COR-L47 (cell line): Measurements from ENCODE around the gene ZNF286A.
"Not testable (repeated sequence)": the region's sequence is repeated elsewhere in the genome, so short reads cannot be mapped to it uniquely, and the experiment has no call there.

ENCODE experiments used
- DNase-seq: peaks from one replicate; lab custom pipeline; 2025; lab: John Stamatoyannopoulos, UW

Gene ZNF286A

DNA sequence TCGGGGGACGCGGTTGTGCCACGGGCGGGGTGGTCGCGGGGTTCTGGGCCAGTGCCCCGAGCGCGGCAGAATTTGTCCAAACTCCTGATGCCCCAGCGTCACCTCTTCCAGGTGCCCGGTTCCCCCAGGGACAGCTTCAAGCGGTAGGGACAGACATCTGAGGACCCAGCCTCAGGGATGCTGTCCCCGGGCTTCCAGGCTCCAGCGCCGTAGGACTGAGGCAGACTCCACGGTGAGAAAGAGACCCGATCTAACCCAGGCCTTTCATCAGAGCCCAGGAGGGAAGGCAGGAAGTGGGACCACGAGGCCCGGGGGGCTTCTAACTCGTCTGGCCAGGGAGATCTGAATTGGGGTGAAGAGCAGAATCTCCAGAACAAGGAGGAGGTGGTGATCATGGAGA, 385 bp downstream of the ZNF286A start:
- not testable (repeated sequence) for DNase-seq

DNA sequence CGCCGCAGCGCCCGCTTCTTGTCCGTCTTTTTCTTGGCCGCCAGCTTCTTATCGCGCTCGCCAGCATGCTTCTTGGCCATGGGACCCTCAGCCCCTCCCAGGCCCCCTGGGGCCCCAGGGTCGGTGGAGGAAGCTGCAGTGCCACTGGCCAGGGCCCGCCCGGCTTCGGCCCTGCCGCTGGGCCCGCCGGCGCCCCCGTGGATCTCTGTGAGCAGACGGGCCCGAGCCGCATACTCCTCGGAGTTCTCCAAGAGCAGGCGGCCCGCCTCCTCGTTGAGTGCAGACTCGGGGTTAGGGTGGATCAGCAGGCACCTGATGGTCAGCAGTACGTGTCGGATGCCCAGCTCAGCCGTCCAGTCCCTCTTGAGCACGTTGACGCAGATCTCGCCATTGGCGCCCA, 4.7 kb downstream of the ZNF286A start:
- DNase-seq = not testable (repeated sequence)

DNA sequence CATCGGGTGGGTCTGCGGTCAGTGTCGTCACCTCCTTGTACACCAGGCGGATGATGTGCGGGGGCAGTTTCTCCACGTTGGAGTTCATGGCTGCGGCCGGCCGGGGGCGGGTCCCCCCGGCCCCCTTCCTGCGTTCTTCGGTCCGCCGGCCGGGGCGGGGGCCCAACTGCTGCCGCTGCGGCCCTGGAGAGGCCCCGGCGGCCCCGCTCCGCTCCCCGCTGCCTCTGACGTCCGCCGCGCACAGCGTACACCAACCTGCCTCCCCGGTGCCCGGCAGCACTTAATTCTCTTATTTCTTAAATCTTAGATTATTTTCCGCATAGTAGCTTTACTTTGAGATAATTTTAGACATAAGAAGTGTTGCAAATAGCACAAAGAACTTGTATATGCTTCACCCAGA, 5.3 kb downstream of the ZNF286A start:
- DNase-seq = not testable (repeated sequence)

DNA sequence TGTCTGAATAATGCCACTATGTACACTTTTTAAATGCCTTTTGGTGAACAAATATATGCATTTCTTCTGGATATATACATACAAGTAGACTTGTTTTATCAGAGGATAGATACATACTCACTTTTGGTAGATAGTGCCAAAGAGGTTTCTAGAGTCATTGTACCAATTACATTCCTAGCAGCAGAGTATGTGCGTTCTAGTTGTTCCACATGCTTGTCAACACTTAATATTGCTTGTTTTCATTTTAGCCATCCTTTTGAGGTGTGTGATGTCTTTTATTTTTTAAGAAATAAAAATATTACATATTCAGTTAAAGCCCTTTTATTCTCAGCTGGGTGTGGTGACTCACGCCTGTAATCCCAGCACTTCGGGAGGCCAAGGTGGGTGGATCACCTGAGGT, 9.3 kb downstream of the ZNF286A start:
- not testable (repeated sequence) for DNase-seq

DNA sequence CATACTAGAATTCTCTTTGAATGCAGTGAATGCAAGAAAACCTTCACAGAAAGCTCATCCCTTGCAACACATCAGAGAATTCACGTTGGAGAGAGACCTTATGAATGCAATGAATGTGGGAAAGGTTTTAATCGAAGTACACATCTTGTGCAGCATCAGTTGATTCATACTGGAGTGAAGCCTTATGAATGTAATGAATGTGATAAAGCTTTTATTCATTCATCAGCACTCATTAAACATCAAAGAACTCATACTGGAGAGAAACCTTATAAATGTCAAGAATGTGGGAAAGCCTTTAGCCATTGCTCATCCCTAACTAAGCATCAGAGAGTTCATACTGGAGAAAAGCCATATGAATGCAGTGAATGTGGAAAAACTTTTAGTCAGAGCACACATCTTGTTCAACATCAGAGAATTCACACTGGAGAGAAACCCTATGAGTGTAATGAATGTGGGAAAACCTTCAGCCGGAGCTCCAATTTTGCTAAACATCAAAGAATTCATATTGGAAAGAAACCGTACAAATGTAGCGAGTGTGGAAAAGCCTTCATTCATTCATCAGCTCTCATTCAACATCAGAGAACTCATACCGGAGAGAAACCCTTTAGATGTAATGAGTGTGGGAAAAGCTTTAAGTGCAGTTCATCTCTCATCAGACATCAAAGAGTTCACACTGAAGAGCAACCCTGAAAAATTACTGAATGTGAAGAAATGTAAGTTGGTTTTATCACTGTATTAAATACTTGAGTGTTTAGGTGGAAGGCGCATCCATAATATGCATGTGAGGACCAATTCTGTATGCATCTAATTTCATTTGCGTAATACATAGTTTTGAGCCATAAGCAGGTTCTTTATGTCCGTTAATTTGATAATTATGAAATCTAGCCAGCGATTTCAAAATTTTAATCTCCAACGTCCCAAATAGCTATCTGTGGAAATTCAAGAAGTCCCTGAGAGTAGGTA, 17.3 kb downstream of the ZNF286A start:
- DNase-seq = not testable (repeated sequence)

DNA sequence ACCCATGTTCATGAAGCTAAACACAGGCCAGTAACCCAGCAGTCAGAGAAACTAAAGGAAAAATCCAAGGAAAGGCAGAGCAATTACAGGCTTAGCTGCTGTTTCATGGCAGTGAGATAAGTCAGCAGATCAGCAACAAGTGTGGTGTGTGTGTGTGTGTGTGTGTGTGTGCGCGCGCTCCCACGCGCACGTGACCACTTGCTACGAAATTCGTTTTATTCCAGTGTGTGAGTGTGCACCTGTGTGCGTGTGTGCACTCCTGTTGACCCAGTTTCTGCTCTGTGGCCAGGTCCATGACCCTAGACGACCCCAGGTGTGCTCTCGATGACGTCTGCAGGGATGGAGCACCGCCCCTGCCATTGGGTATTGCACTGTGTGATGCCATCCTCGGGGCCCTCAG, 31.0 kb downstream of the ZNF286A start:
- DNase-seq = not testable (repeated sequence)

DNA sequence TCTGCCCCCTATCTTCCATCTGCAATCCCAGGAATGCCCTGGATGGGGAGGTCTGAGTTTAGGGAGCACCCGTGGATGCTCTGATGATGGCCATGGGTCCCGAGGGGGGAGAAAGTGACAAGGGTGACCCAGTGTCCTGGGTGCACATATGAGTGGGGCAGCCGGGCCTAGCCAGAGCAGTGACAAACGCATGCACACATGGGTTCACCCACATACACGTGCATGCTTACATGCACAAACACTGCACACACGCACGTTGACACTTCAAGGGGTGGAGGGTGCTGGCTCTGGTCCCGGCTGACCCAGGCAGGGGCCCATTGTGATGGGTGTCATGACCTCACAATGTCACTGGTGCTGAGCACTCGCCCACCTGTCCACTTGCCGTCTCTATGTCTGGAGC, 32.3 kb downstream of the ZNF286A start, which contains the start of gene TBC1D26:
TSS of gene TBC1D26 (plus strand) at position 384 of the 400 bp plus-strand sequence. CDS start 3,066 bp downstream, outside the sequence.
- not testable (repeated sequence) for DNase-seq

DNA sequence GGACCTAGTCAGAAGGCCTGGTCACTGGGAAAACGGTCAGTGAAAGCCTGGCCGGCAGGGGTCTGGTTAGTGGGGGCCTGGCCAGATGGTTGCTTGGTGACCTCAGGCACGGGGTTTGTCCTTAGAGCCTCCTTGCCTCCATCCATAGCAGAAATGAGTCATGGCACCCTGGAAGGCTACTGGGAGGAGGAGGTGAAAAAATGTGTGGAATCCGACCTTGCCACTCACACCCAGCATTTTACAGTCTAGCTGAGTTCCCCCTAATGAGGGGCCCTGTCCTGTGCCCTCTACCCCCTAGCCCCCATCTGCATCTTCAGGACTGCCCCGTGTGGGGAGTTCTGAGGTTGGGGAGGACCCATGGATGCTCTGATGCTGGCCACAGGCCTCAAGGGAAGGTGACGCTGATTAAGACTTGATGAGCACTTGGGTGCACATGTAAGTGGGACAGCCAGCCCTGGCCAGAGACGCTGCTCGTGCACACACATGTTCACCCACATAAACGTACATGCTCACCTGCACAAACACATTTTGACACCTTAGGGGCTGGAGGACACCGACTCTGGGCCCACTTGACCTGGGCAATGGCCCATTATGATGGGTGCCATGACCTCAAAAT, 33.7 kb downstream of the ZNF286A start:
- DNase-seq = not testable (repeated sequence)

DNA sequence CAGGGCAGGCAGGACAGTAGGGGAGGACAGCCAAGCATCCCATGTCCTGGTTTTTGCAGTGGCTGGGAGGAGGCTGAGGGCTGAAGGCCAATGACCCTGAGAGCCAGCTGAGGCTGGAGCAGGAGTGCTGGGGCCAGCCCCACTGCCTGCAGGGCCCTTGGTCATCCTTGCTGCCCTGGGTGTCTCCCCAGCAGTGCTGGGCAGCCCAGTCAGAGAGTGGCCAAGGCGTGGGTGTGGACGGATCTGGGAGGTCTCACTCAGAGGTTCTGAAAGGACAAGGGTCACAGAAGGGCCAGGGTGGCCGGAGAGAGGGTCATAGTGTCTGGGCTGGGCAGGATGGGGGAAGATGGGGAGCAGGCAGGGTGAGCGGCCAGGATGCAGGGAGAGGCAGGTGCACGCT, 37.0 kb downstream of the ZNF286A start:
- not testable (repeated sequence) for DNase-seq

DNA sequence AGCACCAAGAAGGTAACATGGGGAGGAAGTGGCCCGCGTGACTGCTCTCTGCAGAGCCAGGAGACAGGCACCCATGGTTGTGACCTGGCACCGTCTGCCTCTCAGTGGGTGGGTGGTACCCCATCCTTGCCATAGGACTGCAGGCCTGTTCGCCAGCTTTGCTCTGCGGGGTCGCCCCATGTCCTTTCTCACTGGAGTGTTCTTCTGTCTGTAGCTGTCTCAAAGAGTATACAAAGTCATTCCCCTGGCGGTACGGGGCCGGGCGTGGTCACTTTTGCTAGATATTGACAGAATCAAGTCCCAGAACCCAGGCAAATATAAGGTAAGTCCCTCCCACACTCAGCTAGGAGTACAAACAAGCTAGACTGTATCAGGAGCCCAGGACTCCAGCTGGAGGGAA, 38.5 kb downstream of the ZNF286A start:
- DNase-seq = no peak

DNA sequence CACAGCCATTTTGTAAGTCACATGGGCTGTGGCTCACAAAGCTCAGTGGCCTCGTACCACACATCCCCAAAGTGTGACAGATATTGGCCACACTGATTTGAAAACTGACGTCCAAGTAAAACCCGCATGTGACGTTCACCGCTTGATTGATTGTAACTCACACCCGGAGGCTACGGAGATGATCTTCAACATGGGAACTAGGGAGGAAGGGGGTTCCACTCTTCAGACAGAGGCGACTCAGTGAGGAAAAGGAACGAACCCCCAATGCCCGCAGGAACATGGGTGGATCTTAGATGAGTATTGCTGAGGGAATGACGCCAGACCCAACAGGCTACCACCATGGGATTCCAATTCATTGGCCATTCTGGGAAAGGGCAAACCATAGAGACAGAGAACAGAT, 39.7 kb downstream of the ZNF286A start:
- not testable (repeated sequence) for DNase-seq

DNA sequence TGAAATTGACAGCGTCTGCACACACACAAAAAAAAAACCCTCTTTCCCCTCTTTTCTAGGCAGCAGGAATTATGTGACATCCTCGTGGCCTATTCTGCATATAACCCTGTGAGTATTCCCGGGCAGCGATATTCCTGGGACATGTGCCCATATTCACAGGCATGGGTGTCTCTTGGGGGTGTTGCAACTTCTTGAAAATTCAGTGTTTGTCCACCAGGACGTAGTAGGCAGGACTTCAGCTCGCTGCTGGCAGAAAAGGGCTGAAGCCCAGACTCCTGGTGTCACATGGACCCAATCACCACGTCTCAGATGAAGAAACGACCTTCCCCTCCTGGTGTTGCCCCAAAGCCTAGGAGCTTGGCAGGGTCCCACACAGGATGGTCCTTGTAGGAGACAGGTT, 40.5 kb downstream of the ZNF286A start:
- DNase-seq = not testable (repeated sequence)

DNA sequence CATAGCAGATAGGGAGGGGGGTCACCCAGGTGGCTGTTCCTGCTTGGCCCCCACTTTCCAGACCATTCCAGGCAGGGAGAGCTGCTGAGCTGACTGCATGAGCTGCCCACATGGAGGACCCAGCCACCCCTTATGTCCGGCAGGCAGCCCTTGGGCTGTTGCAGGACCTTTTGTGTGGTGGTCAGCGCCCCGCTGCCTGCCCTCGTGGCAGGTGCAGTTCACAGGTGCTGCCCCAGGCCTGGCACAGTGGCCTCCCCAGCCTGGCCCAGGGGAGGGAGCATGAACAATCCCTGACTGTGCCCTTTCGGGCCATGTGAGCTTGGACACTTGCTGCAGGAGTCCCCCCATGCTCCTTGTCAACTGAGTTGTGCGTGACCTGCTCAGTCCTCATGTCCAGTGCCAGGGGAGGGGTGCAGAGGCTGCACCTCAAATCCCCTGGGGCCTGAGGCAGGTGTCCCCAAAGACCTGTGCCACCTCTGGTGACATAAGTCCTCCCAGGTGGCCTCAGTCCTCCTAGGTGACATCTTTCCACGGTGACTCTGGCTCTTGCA, 41.1 kb downstream of the ZNF286A start:
- no peak for DNase-seq

DNA sequence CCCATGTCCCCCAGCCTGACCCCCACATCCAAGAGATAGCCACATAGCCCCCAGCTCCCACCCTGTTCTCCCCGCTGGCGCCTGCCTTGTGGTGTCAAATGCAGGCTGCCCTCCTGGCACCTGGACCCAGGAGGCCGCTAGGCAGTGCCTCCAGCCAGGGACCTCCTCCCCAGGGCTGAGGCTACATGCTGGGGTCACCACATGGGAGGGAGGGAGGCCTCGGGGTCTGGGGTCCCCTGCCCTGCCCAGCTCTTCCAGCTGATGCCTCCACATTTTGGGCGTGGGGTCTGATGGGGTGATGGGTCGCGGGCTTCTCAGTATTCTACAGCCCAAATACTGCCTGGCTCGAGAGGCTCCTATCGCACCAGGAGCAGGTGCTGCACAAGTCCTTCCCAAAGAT, 42.1 kb downstream of the ZNF286A start:
- no peak for DNase-seq

DNA sequence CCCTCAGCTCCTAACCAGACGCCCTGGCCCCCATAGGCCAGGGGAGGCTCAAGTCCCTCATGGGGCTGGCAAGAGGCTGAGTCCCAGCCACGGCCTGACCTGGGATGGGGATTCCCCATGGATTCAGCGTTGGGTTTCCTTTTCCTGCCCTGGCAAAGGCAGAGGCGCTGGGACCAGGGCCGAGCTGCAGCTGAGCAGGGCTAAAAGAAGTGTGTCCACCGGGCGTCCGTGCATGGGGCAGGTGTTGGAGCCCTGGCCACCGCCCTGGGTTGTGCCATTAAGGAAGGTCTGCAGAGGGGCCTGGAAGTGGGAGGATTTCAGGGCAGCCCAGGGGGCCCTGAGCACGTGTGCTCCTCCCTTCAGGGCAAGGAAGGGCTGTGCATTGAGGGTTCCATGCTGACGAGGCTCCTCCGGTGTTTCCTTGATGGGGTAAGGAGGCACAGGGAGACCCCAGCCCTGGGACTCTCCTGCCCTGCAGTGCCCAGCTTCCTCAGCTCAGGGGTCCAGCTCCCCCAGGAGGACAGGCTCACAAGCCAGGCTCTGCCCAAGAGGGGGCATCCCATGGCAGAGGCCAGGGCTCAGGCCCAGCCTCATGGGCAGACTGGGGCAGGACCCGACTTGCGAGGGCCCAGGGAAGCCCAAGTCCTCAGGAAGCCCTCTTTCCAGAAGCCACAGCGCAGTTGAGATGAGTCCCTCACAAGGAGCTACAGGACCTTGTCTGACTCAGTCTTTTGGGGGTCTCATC, 42.7 kb downstream of the ZNF286A start:
- DNase-seq = no peak

DNA sequence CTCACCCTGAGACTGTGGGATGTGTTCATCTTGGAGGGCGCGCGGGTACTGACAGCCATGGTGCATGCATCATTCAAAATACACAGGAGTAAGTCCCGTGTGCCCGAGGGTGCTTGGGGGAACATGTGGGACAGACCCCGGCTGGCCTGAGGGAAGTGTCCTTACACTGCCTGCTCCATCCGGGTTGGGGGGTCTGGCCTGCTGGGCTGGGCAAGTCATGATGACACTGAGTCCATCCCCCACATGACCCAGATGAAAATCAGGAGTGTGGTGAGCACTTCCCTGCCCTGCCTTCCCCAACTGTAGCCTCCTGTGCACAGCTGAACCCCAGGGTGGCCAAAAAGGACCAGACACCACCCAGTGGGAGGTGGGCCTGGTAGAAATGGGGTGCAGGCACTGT, 43.4 kb downstream of the ZNF286A start:
- no peak for DNase-seq

DNA sequence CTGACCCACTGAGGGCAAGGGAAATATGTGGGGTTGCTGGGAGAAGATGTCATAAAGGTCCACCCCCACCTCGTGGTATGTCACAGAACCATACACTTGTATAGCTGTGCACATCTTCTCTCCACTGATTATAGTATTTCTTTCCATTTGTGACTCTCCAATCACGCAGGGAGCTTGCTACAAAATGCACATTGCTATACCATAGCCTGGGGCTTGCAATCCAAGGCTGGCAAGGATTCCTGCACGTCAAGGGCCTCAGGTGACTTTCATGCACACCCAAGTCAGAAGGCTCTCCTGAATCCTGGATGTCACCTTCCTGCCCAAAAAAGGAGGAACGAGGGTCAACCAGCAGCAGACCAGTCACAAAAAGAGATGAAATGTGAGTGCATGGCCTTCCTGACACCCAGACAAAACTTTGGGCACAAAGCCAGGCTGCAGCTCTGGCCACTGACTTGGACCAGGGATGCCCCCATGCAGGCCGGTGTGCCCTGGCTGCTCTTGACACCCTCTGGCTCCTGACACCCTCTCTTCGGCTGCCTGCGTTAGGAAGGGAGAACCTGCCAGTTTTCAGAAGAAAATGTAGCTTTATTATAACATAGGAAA, 44.6 kb downstream of the ZNF286A start:
- no peak for DNase-seq

DNA sequence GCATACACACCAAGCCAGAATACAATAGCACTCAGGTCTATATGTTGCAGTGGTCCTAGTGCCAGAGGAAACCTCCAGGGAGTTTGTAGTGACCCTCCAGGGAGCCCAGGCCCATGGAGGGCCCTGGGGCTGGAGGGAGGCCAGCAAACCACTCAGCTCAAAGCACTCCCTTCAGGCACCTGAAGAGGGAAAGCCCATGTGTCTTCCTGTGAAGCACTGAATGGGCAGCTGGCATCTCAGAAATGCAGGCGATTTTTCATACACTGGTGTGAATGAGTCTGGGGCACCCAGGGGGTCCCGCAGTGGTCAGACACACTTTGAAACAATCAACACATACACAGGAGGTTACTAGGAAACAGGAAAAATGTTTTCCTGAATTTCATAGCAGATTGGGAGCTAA, 45.3 kb downstream of the ZNF286A start:
- no peak for DNase-seq

DNA sequence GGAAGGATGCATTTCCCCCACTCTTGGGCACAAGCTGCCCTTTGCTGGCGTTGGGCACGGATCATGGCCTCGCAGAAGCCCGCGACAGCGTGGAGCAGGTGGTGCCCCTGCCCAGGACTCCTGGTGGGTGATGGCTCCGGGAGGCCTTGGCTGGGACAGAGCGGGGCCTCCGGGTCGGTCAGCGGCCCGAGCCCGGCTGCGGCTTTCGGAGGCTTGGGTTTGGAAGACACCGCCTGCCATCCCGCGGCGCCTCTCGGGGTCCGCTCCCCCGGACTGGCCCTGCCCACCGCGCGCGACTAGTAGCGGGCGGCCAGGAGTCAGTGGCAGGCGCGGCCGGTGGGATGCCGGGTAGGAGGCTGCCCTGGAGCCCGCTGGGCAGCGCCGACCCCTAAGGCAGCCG, 49.9 kb downstream of the ZNF286A start:
- not testable (repeated sequence) for DNase-seq

DNA sequence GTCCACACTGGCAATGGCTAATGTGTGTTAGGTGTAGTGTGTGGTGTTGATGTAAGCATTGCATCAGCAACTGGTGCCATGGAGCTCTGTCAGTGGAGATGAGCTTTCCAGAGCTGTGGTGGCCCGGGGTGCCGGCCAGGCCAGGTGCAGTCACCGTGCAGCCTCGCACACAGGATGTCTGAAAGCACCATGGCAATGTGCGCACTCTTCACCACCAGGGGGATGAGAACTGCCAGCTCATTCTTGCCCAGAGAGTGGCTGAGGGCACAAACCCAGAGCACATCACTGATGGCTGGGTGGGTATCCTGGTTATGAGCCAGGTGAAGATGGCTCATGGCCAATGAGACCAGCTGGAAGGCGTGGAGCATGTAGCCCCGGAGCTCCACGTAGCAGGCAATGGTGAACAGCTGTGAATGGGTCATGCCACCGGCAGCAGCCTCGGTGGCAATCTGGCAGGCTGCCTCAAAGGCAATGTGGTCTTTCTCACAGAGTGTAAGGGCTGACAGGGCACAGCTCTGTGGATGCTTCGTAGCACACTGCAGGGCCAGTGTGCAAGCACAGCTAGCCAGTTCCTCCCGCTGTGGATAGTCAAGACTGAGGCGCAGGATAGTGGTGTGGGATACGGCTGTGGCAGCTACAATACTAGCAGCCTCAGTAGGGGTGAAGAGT, 69.4 kb downstream of the ZNF286A start:
- DNase-seq = not testable (repeated sequence)
